HL-60 (cell line): Measurements from ENCODE around the gene SH3BP5.

Source experiments
- CTCF ChIP-seq: IDR thresholded peaks from one replicate; pipeline ENCODE4 v1.5.1; 2011; ENCODE audit warnings: low read length, control low read depth, inconsistent platforms; ENCODE audit not compliant: insufficient read depth
- GABPA ChIP-seq: IDR thresholded peaks from 2 replicates; pipeline ENCODE4 v1.6.1; 2012; ENCODE audit warnings: low read depth
- POLR2AphosphoS5 ChIP-seq: IDR thresholded peaks from 2 replicates; pipeline ENCODE4 v1.6.1; 2012; ENCODE audit warnings: low read depth
- REST ChIP-seq: IDR thresholded peaks from 2 replicates; pipeline ENCODE4 v1.6.1; 2012; ENCODE audit warnings: low read depth; ENCODE audit not compliant: insufficient replicate concordance
- SPI1 ChIP-seq: IDR thresholded peaks from 2 replicates; pipeline ENCODE4 v1.6.1; 2012; ENCODE audit warnings: low read depth, mild to moderate bottlenecking, borderline replicate concordance

GRCh38 chr3:15332405-15333098, at the start of gene SH3BP5:
- no peak for TF ChIP-seq CTCF
- no peak for TF ChIP-seq POLR2AphosphoS5
- TF ChIP-seq GABPA: no peak
- no peak for TF ChIP-seq REST
- peak; percentile 10; the same call in 1 of the 2 replicates for TF ChIP-seq SPI1
